Middle frontal gyrus (tissue), 1 donor: ENCODE results near the gene SPATA9.
"Not testable (repeated sequence)": the region's sequence is repeated elsewhere in the genome, so short reads cannot be mapped to it uniquely, and the experiment has no call there.

ENCODE experiments used
- DNase-seq: peaks from one replicate; pipeline ENCODE4 v3.0.0-alpha.2; 2015; ENCODE audit warnings: low spot score; ENCODE audit errors: extremely low spot score

SPATA9 gene

GRCh38 chr5:95646226-95646568, 36.6 kb downstream of the SPATA9 start:
- DNase-seq: not testable (repeated sequence)

DNA sequence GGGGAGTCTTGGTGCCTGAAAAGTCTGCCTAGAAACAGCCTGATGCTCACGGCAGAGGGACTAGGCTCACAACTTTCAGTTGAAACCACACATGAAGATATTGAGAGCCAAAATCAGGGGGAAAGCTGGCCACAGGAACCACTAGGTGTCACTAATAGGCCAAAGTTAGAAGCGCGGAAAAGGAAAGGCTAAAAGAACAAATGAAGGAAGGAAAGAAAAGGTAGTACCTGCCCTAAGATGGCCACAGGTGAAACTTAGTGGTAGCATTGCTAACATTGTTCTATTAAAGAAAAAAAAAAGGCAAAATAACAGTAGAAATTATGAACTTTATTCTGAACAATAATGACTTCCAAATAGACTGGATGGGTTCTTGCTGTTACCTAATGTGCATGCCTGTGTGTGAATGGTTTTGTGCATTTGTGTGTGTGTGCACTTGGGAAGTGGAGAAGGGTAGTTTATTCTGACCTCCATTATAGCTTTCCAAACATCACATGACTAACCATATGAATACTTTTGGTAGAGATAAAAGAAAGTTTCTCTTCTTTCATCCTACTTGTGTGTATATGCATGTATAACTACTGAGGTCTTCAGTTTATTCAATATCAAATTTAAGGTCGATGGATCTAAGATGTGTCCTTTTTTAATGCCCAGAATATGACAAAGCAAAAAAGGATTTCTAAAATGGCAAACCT, 38.3 kb downstream of the SPATA9 start:
- no peak for DNase-seq

GRCh38 chr5:95643152-95643551, 39.6 kb downstream of the SPATA9 start:
- no peak for DNase-seq

DNA sequence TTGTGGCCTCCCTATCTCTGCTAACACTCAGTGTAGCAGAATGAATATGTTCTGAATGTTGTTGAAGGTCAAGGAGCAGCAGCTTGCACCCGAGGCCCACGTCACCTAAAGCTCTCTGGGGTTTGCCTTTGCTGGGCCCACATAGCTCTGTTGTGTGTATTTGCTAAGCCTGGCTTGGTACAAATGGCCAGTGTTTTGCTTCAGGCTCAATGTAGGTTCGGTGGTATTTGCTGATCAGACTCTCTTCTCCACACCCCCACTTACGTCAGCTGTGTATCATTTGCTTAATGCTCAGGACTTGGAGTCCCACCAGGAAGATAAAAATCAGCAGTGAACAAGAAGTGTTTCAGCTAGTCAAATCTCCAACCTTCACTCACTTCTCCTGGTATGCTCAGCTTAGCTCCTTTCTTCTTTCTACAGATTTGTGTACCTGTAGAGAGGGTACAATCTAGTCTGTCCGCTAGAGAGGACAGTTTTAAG, 41.0 kb downstream of the SPATA9 start:
- DNase-seq: no peak

DNA sequence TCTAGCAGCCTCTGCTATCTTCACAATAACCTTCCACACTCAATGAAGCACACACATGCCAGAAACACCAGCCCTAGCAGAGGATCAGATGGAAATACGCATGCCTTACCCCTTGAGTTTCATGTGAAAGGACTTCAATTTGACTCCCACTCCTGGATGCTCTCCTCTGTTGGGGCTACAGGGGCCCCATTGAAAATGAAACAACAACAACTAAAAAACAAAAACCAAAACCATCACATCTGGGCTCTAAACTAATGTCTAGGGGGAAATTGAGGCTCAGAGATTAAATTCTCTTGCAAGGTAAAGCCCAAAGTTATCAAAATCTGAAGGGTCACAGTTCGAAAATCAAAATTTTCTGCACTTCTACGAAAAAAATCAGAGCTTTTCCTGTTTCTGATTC, 44.2 kb downstream of the SPATA9 start:
- no peak for DNase-seq

- no peak for DNase-seq
Measured at GRCh38 chr5:95634081-95634480, 48.7 kb downstream of the SPATA9 start.

GRCh38 chr5:95633671-95634070, 49.1 kb downstream of the SPATA9 start:
- no peak for DNase-seq

DNA sequence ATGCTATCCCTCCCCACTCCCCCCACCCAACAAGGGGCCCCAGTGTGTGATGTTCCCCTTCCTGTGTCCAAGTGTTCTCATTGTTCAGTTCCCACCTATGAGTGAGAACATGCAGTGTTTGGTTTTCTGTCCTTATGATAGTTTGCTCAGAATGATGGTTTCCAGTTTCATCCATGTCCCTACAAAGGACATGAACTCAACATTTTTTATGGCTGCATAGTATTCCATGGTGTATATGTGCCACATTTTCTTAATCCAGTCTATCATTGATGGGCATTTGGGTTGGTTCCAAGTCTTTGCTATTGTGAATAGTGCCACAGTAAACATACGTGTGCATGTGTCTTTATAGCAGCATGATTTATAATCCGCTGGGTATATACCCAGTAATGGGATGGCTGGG, 49.8 kb downstream of the SPATA9 start:
- DNase-seq: not testable (repeated sequence)

DNA sequence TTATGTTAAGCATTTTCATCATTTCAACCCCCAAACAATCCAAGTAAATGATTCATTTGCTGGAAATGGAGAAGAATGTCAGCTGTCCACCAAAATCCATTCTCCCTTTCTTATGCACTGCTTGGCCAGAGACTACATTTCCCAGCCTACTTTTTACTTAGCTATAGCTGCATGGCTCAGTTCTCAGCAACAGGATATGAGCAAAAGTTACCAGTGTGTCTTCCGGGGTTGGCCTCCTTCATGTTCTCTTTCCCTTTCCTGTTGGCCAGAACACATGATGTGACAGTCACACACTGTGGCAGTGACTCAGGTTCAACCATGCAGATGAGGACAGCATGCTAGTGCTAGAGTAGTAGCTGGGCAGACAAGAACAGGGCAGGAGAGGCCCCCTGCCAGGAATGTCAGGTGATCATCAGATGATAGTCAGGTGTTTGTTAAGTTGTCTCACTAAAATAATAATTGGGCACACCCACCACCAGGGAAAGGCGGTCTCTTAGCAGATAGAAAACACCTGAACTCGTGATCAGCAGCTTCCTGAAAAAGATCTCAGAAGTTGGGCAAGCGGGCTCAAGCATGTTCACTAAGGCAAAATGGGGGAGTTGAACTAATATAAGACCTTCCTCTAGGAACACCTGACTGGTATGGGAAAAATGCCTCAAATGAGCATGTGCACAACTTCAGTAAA, 50.7 kb downstream of the SPATA9 start:
- no peak for DNase-seq

GRCh38 chr5:95631255-95631958, 51.4 kb downstream of the SPATA9 start:
- DNase-seq: no peak

DNA sequence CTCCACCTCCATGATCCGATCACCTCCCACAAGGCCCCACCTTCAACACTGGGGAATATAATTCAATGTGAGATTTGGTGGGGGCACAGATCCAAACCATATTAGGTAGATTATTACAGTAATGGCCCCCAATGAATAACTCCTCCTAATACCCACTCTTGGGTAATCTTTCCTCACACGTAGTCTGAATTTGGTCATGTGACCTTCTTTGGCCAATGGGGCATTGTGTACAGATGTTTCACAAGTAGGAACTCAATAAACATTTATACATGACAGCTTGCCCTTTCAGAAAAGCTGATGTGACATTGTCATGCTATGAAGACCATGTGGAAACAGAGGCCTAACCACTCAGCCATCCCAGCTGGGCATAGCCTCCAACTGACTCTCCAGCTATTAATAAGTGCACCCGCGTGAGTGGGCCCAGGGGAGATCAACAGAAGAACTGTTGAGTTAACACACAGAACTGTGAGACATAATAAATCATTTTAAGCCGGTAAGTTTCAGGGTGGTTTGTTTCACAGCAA, 52.3 kb downstream of the SPATA9 start:
- DNase-seq: no peak

DNA sequence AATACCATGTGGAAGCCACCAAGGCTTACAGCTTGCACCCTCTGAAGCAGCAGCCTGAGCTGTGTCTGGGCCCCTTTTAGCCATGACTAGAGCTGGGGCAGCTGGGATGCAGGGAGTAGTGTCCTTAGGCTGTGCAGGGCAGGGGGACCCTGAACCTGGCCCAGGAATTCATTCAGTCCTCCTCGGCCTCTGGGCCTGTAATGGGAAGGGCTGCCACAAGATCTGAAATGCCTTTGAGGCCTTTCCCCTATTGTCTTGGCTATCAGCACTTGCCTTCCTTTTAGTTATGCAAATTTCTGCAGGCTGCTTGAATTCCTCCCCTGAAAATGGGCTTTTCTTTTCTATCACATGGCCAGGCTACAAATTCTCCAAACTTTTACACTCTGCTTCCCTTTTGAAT, 53.9 kb downstream of the SPATA9 start:
- no peak for DNase-seq

DNA sequence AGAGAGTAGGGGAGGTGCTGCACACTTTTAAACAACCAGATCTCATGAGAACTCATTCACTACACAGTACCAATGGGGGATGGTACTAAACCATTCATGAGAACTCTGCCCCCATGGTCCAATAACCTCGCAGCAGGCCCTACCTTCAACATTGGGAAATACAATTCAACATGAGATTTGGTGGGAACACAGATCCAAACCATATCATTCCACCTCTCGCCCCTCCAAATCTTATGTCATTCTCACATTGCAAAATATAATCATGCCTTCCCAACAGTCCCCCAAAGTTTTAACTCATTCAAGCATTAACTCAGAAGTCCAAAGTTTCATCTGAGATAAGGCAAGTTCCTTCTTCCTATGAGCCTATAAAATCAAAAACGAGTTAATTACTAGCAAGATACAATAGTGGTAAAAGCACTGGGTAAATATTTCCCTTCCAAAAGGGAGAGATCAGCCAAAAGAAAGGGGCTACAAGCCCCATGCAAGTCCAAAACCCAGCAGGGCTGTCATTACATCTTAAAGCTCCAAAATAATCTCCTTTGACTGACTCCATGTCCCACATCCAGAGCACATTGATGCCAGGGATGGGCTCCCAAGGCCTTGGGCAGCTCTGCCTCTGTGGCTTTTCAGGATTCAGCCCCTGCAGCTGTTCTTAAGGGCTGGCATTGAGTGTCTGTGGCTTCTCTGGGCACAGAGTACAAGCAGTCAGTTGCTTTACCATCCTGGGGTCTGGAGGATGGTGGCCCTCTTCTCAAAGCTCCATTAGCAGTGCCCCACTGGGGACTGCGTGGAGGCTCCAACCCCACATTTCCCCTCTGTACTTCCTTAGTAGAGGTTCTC, 54.6 kb downstream of the SPATA9 start:
- no peak for DNase-seq

DNA sequence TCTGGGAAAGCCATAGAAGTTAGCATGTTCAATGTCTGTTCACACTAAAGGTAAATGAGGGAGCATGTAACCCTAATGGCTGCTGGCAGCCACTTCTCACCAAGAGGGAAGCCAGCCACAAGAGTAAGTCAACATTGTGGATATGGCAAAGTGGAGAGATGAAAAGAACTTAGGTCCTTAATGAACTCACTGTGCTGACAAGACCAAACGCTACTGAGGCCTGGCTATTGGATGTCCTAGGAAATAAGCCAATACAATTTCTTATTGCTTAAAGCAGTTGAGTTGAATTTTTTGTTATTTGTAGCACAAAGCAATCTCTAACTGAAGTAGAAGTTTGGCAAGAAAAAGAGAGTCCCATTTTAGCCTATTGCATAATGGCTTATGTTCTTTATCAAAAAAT, 56.1 kb downstream of the SPATA9 start:
- DNase-seq: no peak

DNA sequence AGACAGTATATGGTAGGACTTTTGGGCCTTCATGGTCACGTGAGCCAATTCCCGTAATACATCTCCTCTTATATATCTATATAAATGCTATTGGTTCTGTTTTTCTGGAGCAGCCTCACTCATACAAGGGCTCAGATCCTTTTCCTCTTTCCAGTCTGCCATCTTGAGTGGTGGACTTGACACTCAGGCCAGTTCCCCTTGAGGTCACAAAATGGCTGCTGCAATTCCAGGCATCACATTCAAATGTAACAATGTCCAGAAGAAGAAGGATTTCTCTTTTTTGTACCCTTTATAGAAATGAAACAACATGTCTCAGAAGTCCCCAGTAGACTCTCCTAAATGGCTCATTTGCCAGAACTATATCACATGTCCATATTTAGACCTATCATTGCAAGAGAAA, 58.4 kb downstream of the SPATA9 start:
- no peak for DNase-seq

DNA sequence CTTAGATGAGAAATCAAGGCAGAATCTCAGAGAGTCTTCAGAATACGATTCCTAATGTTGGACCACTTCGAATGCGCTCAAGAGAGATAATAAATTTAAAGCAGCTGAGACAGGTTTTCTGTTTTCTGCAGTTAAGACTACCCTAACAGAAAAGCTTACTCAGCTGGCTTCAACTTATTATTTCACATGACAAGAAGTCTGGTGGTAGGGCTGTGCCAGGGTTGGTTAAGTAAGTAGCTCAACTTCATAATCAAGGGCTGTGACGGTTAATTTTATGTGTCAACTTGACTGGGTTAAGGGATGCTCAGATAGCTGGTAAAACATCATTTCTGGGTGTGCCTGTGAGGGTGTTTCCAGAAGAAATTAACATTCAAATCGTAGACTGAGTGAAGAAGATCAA, 59.1 kb downstream of the SPATA9 start:
- no peak for DNase-seq

- no peak for DNase-seq
Measured at GRCh38 chr5:95621839-95622629, 60.8 kb downstream of the SPATA9 start.

GRCh38 chr5:95620870-95621838, 61.6 kb downstream of the SPATA9 start:
- no peak for DNase-seq
